ENCODE data around the gene ACE. TPM values are rescaled to one million over a fixed set of nuclear protein-coding genes. Genes with fewer than 3 reads are reported as not detected.

The ACE gene
- total RNA-seq, 3 donors from 2014 or later = 2.6 to 13.9 (median 9.1) TPM

DNA sequence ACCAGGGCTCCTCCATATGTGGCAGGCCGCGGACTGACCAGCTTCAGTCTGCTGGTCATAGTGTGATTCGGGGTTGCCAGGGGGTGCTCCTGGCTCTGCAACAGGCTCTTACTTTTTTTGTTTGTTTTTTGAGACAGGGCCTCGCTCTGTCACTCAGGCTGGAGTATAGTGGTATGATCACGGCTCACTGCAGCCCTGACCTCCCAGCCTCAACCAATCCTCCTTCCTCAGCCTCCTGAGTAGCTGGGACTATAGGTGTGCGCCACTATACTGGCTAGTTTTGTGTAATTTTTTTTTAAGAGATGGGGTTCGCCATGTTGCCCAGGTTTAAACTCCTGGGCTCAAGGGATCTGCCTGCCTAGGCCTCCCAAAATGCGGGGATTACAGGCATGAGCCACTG lies 34.5 kb downstream of the ACE start:
- TF ChIP-seq POLR2A (IDR thresholded peaks at IDR 0.05) = no peak
- no peak for TF ChIP-seq POLR2AphosphoS5 (IDR thresholded peaks at IDR 0.05)
- TF ChIP-seq, protein P1, sequence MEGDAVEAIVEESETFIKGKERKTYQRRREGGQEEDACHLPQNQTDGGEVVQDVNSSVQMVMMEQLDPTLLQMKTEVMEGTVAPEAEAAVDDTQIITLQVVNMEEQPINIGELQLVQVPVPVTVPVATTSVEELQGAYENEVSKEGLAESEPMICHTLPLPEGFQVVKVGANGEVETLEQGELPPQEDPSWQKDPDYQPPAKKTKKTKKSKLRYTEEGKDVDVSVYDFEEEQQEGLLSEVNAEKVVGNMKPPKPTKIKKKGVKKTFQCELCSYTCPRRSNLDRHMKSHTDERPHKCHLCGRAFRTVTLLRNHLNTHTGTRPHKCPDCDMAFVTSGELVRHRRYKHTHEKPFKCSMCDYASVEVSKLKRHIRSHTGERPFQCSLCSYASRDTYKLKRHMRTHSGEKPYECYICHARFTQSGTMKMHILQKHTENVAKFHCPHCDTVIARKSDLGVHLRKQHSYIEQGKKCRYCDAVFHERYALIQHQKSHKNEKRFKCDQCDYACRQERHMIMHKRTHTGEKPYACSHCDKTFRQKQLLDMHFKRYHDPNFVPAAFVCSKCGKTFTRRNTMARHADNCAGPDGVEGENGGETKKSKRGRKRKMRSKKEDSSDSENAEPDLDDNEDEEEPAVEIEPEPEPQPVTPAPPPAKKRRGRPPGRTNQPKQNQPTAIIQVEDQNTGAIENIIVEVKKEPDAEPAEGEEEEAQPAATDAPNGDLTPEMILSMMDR (IDR thresholded peaks at IDR 0.05) = no peak
- no peak overlapping the region for H3K4me3 ChIP-seq
- no peaks in the 10 kb centered on the region for H3K4me1 ChIP-seq
- intact Hi-C loops (cut with DNase I; ENCODE audit: low total_unique reads) = no loop called here
- H3K9me3 ChIP-seq = no peaks in the 10 kb centered on the region
- DNase-seq (ENCODE audit: low spot score in 2 of 2) = no peak
- no peak overlapping the region for H3K27ac ChIP-seq
- no peaks in the 10 kb centered on the region for H3K36me3 ChIP-seq
- H3K27me3 ChIP-seq = no peaks in the 10 kb centered on the region

DNA sequence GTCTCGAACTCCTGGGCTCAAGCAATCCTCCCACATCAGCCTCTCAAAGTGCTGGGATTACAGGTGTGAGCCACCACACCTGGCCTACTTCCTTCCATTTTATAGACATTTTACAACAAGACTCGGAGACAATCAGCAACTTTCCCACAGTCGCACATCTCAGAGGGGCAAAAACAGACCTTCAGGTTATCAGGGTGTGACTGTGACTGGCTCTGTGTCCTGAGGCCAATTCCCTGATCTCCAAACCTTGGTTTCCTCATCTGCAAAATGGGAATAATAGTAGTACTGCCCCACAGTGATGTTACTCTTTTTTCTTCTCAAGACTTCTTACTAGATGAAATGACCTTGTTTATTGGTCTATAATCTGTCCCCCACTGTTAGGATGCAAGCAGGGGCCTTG lies 35.5 kb downstream of the ACE start:
- no peaks in the 10 kb centered on the region for H3K9me3 ChIP-seq
- TF ChIP-seq POLR2A (IDR thresholded peaks at IDR 0.05) = no peak
- TF ChIP-seq, protein P1 (IDR thresholded peaks at IDR 0.05) = no peak
- no peak for TF ChIP-seq POLR2AphosphoS5 (IDR thresholded peaks at IDR 0.05)
- intact Hi-C loops (cut with DNase I; ENCODE audit: low total_unique reads) = no loop called here
- H3K4me1 ChIP-seq = no peaks in the 10 kb centered on the region
- no peak overlapping the region for H3K4me3 ChIP-seq
- no peak overlapping the region for H3K27ac ChIP-seq
- no peaks in the 10 kb centered on the region for H3K36me3 ChIP-seq
- DNase-seq (ENCODE audit: low spot score in 2 of 2) = no peak
- no peaks in the 10 kb centered on the region for H3K27me3 ChIP-seq

DNA sequence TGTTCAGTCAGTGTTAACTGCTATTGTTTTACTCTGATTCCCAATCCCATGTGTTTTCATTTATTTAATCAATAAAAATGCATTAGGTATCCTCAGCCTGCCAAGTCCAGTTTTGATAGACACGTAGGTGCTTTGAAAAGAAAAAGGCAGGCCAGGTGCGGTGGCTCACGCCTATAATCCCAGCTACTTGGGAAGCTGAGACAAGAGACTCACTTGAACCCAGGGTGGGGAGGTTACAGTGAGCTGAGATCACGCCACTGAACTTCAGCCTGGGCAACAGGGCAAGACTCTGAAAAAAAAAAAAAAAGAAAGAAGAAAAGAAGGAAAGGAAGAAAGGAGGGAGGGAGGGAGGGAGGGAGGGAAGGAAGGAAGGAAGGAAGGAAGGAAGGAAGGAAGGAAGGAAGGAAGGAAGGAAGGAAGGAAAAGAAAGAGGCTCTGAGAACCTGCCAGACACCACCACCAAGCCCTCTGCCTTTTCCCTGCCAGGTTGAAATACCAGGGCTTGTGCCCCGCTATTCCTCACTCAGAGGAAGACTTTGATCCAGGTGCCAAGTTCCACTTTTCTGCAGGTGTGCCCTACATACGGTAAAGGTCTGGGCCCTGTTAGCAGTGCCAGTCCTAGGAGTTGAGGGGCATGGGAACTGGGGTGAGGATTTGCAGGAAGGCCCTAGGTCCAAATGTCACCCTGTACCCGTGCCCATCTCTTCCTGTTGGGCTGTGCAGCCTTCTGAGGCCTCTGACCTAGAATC lies 36.2 kb downstream of the ACE start:
- Histone ChIP-seq H3K9me3 (no peaks in the 10 kb centered on the region), H3K4me3 (no peak overlapping the region), H3K27me3 (no peaks in the 10 kb centered on the region), H3K36me3 (no peaks in the 10 kb centered on the region), H3K4me1 (no peaks in the 10 kb centered on the region), H3K27ac (no peak overlapping the region)
- intact Hi-C loops (cut with DNase I; ENCODE audit: low total_unique reads) = no loop called here
- no peak for TF ChIP-seq POLR2AphosphoS5 (IDR thresholded peaks at IDR 0.05)
- DNase-seq (ENCODE audit: low spot score in 2 of 2) = no peak

DNA sequence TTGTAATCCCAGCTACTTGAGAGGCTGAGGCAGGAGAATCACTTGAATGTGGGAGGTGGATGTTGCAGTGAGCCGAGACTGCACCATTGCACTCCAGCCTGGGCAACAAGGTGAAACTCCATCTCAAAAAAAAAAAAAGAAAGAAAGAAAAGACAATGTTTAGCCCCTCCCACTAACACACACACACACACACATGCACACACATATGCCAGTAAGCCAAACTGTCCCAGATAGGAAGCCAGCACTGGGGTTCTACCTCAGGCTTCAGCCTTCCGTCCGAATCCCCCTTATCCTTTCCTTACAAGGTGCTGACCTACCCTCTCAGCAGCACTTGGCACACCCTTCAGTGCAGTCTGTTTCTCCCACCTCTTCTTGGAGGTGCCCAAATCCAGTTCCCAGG lies 37.6 kb downstream of the ACE start:
- no peaks in the 10 kb centered on the region for H3K4me1 ChIP-seq
- intact Hi-C loops (cut with DNase I; ENCODE audit: low total_unique reads) = no loop called here
- no peaks in the 10 kb centered on the region for H3K36me3 ChIP-seq
- TF ChIP-seq, protein P1 (IDR thresholded peaks at IDR 0.05) = no peak
- no peak for TF ChIP-seq POLR2A (IDR thresholded peaks at IDR 0.05)
- TF ChIP-seq POLR2AphosphoS5 (IDR thresholded peaks at IDR 0.05) = no peak
- no peak overlapping the region for H3K4me3 ChIP-seq
- H3K9me3 ChIP-seq = no peaks in the 10 kb centered on the region
- H3K27me3 ChIP-seq = no peaks in the 10 kb centered on the region
- no peak overlapping the region for H3K27ac ChIP-seq
- no peak for DNase-seq (ENCODE audit: low spot score in 2 of 2)

DNA sequence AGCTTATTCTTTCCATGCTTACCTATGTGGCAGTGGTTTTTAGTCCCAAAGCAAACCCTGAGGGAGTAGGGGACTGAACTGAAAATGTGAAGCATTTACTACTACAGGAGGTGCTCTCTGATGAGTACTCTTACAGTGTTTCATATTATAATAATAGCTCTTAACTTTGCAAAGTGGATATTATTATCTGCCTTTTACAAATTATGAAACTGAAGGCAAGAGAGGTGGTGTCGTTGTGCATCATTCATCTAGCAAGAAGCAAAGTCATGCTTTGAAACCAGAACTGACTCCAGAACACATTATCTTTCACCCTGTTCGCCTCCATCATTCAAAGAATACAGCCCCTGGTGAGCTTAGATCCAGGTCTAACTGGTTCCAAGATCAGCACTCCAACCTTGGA lies 38.1 kb downstream of the ACE start:
- H3K27ac ChIP-seq = no peak overlapping the region
- intact Hi-C loops (cut with DNase I; ENCODE audit: low total_unique reads) = loop anchor here (5.0 kb wide), 1 partner anchor 497 kb away; no protein-coding TSS in a partner anchor

More for the DNA sequence above, 38.1 kb downstream of the ACE start:
- no peaks in the 10 kb centered on the region for H3K27me3 ChIP-seq
- H3K4me3 ChIP-seq = no peak overlapping the region
- TF ChIP-seq POLR2A (IDR thresholded peaks at IDR 0.05) = no peak
- TF ChIP-seq POLR2AphosphoS5 (IDR thresholded peaks at IDR 0.05) = no peak
- TF ChIP-seq, protein P1 (IDR thresholded peaks at IDR 0.05) = no peak
- no peaks in the 10 kb centered on the region for H3K36me3 ChIP-seq
- no peak for DNase-seq (ENCODE audit: low spot score in 2 of 2)
- no peaks in the 10 kb centered on the region for H3K4me1 ChIP-seq
- H3K9me3 ChIP-seq = no peaks in the 10 kb centered on the region

Data from breast epithelium (tissue), 4 donors.